SIG-M5 treated with dmso at 0.1 percent for 504 hours (cell line): Measurements from ENCODE around the gene MT1M.
"Not testable (repeated sequence)": the region's sequence is repeated elsewhere in the genome, so short reads cannot be mapped to it uniquely, and the experiment has no call there.

Experiments used
- DNase-seq: peaks from one replicate; lab custom pipeline; 2025; ENCODE audit not compliant: unreplicated experiment; lab: John Stamatoyannopoulos, UW

MT1M gene

GRCh38 chr16:56645838-56646237, 13.4 kb downstream of the MT1M start:
- DNase-seq: no peak

GRCh38 chr16:56647641-56648431, 15.4 kb downstream of the MT1M start:
- DNase-seq: no peak

- no peak for DNase-seq
These were observed 16.8 kb downstream of the MT1M start for GRCh38 chr16:56649271-56649670.

- DNase-seq: no peak
These were observed 17.4 kb downstream of the MT1M start for GRCh38 chr16:56649820-56650219.

- no peak for DNase-seq
These were observed 19.1 kb downstream of the MT1M start, which contains the start of gene MT1B for GRCh38 chr16:56651586-56651985. Gene MT1B (plus strand): TSS chr16:56651886. CDS start chr16:56651954, 68 bp downstream.

- DNase-seq: no peak
These were observed 20.1 kb downstream of the MT1M start for GRCh38 chr16:56652600-56652999.

GRCh38 chr16:56653218-56653617, 20.8 kb downstream of the MT1M start:
- DNase-seq: no peak

- peak; percentile 78 for DNase-seq
These were observed 25.3 kb downstream of the MT1M start, which contains the start of gene MT1F for GRCh38 chr16:56657555-56658326. Gene MT1F (plus strand): TSS chr16:56657959. CDS start chr16:56658059, 100 bp downstream.

GRCh38 chr16:56658327-56658875, 25.9 kb downstream of the MT1M start:
- no peak for DNase-seq

GRCh38 chr16:56662357-56663354, 30.2 kb downstream of the MT1M start:
- DNase-seq: no peak

- no peak for DNase-seq
These were observed 32.0 kb downstream of the MT1M start for GRCh38 chr16:56664506-56664905.

GRCh38 chr16:56665286-56666261, 33.1 kb downstream of the MT1M start:
- not testable (repeated sequence) for DNase-seq

GRCh38 chr16:56667581-56668571, 35.4 kb downstream of the MT1M start, which contains the start of gene MT1G:
Gene MT1G (minus strand): TSS chr16:56668065. CDS start chr16:56667993, 72 bp downstream.
- peak; percentile 73 for DNase-seq

GRCh38 chr16:56669005-56669839, 36.8 kb downstream of the MT1M start, which contains the start of gene MT1H:
Gene MT1H (plus strand): TSS chr16:56669814. CDS start chr16:56669885, 71 bp downstream.
- peak; percentile 19 for DNase-seq

GRCh38 chr16:56669840-56670619, 37.6 kb downstream of the MT1M start:
- peak; percentile 21 for DNase-seq

- DNase-seq: no peak
These were observed 38.1 kb downstream of the MT1M start for GRCh38 chr16:56670620-56670934.
